Cardiac fibroblast (primary cell): ENCODE results near the gene GLRA2.

ENCODE experiments used
- DNase-seq, 2 donors: peaks; one replicate each; pipeline versions ENCODE4 v3.0.0 to v3.0.0-alpha.2; 2010; ENCODE audit warnings: low read depth in 2 of 2
- H3K4me3 ChIP-seq, 2 donors: replicated peaks in 1 of 2; 1 replicate in 1 of 2; 2 replicates in 1 of 2; pipeline ENCODE4 v1.5.1; 2011; ENCODE audit warnings: low read depth in 2 of 2, low read length in 2 of 2, mild to moderate bottlenecking in 2 of 2, moderate library complexity in 1 of 2
- CTCF ChIP-seq: IDR thresholded peaks from one replicate; pipeline ENCODE4 v1.5.1; 2011; ENCODE audit warnings: low read depth, mild to moderate bottlenecking, low read length, inconsistent platforms

The GLRA2 gene

GRCh38 chrX:14529290-14529989, at the start of gene GLRA2:
TSS of gene GLRA2 (plus strand) at chrX:14529536. CDS start at chrX:14530058, 522 bp downstream.
- TF ChIP-seq CTCF = no peak
- no peak within 1 kb of the TSS for H3K4me3 ChIP-seq
- peak; percentile 1 to 20 for DNase-seq

- no peak for TF ChIP-seq CTCF
- no peak overlapping the region for H3K4me3 ChIP-seq
- no peak for DNase-seq
These were observed 39.9 kb upstream of the GLRA2 start for GRCh38 chrX:14489437-14489836.

- H3K4me3 ChIP-seq = no peak overlapping the region
- no peak for TF ChIP-seq CTCF
- DNase-seq = no peak
These were observed 37.6 kb upstream of the GLRA2 start for GRCh38 chrX:14491689-14492088.

GRCh38 chrX:14496674-14497073, 32.7 kb upstream of the GLRA2 start:
- H3K4me3 ChIP-seq = no peak overlapping the region
- TF ChIP-seq CTCF = no peak
- DNase-seq = peak in 1 of 2 donors; percentile 0

- no peak for TF ChIP-seq CTCF
- peak overlapping the region in 1 of 2 donors; percentile 7 for H3K4me3 ChIP-seq
- DNase-seq = peak in 1 of 2 donors; percentile 15
These were observed 32.1 kb upstream of the GLRA2 start for GRCh38 chrX:14497184-14497666.

GRCh38 chrX:14501327-14501726, 28.0 kb upstream of the GLRA2 start:
- no peak for TF ChIP-seq CTCF
- DNase-seq = no peak
- H3K4me3 ChIP-seq = no peak overlapping the region
